LNCAP (cell line): ENCODE measurements around the gene TMEM95.

Source experiments
- CTCF ChIP-seq: fragments of 450-650 bp; IDR thresholded peaks from 2 replicates; pipeline ENCODE4 v1.5.1; 2017; ENCODE audit warnings: mild to moderate bottlenecking

The TMEM95 gene

GRCh38 chr17:7355053-7355452, at the start of gene TMEM95:
Gene TMEM95 (plus strand): TSS chr17:7355156. CDS start chr17:7355205, 49 bp downstream.
- no peak for TF ChIP-seq CTCF

- no peak for TF ChIP-seq CTCF
These were observed 47.9 kb upstream of the TMEM95 start, which contains the start of gene EIF5A for GRCh38 chr17:7306911-7307685. Gene EIF5A (plus strand): TSS chr17:7307628. CDS start chr17:7309636, 2,008 bp downstream.

- TF ChIP-seq CTCF: no peak
These were observed 47.0 kb upstream of the TMEM95 start for GRCh38 chr17:7307686-7308624.

- no peak for TF ChIP-seq CTCF
These were observed 46.1 kb upstream of the TMEM95 start for GRCh38 chr17:7308625-7309433.

- no peak for TF ChIP-seq CTCF
These were observed 45.3 kb upstream of the TMEM95 start for GRCh38 chr17:7309628-7310027.

GRCh38 chr17:7311110-7311705, 43.7 kb upstream of the TMEM95 start:
- TF ChIP-seq CTCF: no peak
